HepG2 (cell line): ENCODE results near the gene SAMD8. TPM values are rescaled to one million over a fixed set of nuclear protein-coding genes. Genes with fewer than 3 reads are reported as not detected.

Experiments
- ATF1 ChIP-seq: IDR thresholded peaks from 2 replicates; pipeline ENCODE4 v1.6.1; 2016; ENCODE audit warnings: mild to moderate bottlenecking, control low read depth
- CBX5 ChIP-seq: sonication (generic); formaldehyde crosslinking; IDR thresholded peaks from 2 replicates; pipeline ENCODE4 v1.4.0; 2020; ENCODE audit warnings: missing genetic modification reagents, borderline replicate concordance
- GABPA ChIP-seq, 2 experiments: IDR thresholded peaks; 2 replicates each; pipeline ENCODE4 v1.6.1; 2011 to 2016; ENCODE audit warnings: low read depth in 2 of 2, low read length in 1 of 2, missing biosample characterization in 1 of 2, missing genetic modification characterization in 1 of 2
- PAWR ChIP-seq: sonication (generic); formaldehyde crosslinking; IDR thresholded peaks from 2 replicates; pipeline ENCODE4 v1.4.0; 2020; ENCODE audit warnings: missing genetic modification reagents, mild to moderate bottlenecking, borderline replicate concordance
- USF2 ChIP-seq, 2 experiments: sonication (generic) in 1 of 2; formaldehyde crosslinking in 1 of 2; IDR thresholded peaks; 2 replicates each; pipeline versions ENCODE4 v1.5.1 to v1.6.1; 2011 to 2020; ENCODE audit warnings: borderline replicate concordance in 1 of 2, low read depth in 1 of 2, low read length in 1 of 2, mild to moderate bottlenecking in 1 of 2, missing genetic modification reagents in 1 of 2, moderate library complexity in 1 of 2
- ZBED4 ChIP-seq: sonication (generic); formaldehyde crosslinking; IDR thresholded peaks from 2 replicates; pipeline ENCODE4 v1.4.0; 2020; ENCODE audit warnings: missing genetic modification reagents, borderline replicate concordance
- ZC3H4 ChIP-seq: sonication (generic); formaldehyde crosslinking; IDR thresholded peaks from 2 replicates; pipeline ENCODE4 v1.4.0; 2020; ENCODE audit warnings: missing genetic modification reagents, borderline replicate concordance
- polyA plus RNA-seq, 8 experiments: library from polyadenylated mRNA; depleted of rRNA in 3 of 8; stranded (reverse) in 7 of 8; unstranded in 1 of 8; fragments of >200 nt; fragmentation: Illumina TruSeq in 4 of 8; extraction: Trizol in 4 of 8; gene quantifications; 2 replicates each; pipeline versions ENCODE4 v1.2.1 to v1.2.3, GENCODE V29; 2011 to 2016; ENCODE audit warnings: low read depth in 4 of 8, missing spikeins in 1 of 8, mixed read lengths in 1 of 8; ENCODE audit not compliant: insufficient read depth in 1 of 8
- total RNA-seq, 5 experiments: library from RNA; depleted of rRNA; stranded (reverse); fragments of >200 nt; fragmentation: Illumina TruSeq; extraction: Trizol; gene quantifications; 2 replicates each; pipeline ENCODE4 v1.2.3, GENCODE V29; 2016; ENCODE audit warnings: low read depth in 1 of 5
- TF ChIP-seq, protein P1 (sequence below): IDR thresholded peaks from 2 replicates; pipeline ENCODE4 v1.6.1; 2016; ENCODE audit warnings: missing compliant biosample characterization, missing genetic modification reagents, borderline replicate concordance
- TF ChIP-seq, protein P2 (sequence below): sonication (generic); formaldehyde crosslinking; IDR thresholded peaks from 2 replicates; pipeline ENCODE4 v1.8.1; 2023; ENCODE audit warnings: mild to moderate bottlenecking, inconsistent platforms, moderate library complexity, missing genetic modification reagents, borderline replicate concordance
- TF ChIP-seq, protein P3 (sequence below): sonication (generic); formaldehyde crosslinking; IDR thresholded peaks from 2 replicates; pipeline ENCODE4 v1.5.0; 2020; ENCODE audit warnings: mild to moderate bottlenecking, missing genetic modification reagents

The SAMD8 gene
- total and polyA plus RNA-seq, 2 of the 13 experiments (the other 11 are each of a cell fraction or from before 2014, with no cell fraction given): 10.4 to 13.2 TPM

DNA sequence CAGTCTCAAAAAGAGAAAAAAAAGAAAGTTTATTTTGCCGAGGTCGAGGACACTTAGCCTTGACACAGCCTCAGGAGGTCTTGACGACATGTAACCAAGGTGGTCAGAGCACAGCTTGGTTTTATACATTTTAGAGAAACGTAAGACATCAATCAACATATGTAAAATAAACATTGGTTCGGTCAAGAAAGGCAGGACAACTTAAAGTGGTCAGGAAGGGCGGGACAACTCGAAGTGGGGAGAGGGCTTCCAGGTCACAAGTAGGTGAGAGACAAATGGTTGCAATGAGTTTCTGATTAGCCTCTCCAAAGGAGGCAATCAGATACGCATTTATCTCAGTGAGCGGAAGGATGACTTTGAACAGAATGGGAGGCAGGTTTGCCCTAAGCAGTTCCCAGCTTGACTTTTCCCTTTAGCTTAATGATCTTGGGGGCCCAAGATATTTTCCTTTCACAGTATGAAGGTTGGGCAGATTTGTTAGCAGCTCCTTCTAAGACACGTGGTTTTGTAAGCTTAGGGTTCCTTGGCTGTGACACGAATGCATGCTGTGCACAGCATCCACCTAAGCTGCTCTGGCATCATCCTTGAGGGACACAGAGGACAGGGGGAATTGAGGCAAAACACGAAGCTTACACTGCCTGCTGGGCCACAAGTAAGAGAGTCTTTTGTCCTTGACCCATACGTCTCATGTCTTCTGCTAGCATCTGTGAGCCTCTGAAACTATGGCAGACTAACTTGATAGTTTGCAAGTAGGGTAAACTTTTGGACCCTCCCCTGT, 95.8 kb downstream of the SAMD8 start (continued):
- TF ChIP-seq ZBED4: no peak
- no peak for TF ChIP-seq PAWR (CRISPR knock-in tag)
- TF ChIP-seq GABPA (IDR thresholded peaks at IDR 0.05; ENCODE audit: low read depth, low read length): no peak
- TF ChIP-seq GABPA (CRISPR knock-in tag; IDR thresholded peaks at IDR 0.05; ENCODE audit: low read depth): no peak
- no peak for TF ChIP-seq ATF1 (CRISPR knock-in tag)
- TF ChIP-seq, protein P1, sequence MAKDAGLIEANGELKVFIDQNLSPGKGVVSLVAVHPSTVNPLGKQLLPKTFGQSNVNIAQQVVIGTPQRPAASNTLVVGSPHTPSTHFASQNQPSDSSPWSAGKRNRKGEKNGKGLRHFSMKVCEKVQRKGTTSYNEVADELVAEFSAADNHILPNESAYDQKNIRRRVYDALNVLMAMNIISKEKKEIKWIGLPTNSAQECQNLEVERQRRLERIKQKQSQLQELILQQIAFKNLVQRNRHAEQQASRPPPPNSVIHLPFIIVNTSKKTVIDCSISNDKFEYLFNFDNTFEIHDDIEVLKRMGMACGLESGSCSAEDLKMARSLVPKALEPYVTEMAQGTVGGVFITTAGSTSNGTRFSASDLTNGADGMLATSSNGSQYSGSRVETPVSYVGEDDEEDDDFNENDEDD (CRISPR knock-in tag): no peak
- TF ChIP-seq, protein P2, sequence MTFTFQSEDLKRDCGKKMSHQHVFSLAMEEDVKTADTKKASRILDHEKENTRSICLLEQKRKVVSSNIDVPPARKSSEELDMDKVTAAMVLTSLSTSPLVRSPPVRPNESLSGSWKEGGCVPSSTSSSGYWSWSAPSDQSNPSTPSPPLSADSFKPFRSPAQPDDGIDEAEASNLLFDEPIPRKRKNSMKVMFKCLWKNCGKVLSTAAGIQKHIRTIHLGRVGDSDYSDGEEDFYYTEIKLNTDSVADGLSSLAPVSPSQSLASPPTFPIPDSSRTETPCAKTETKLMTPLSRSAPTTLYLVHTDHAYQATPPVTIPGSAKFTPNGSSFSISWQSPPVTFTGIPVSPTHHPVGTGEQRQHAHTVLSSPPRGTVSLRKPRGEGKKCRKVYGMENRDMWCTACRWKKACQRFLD: no peak
- TF ChIP-seq, protein P3, sequence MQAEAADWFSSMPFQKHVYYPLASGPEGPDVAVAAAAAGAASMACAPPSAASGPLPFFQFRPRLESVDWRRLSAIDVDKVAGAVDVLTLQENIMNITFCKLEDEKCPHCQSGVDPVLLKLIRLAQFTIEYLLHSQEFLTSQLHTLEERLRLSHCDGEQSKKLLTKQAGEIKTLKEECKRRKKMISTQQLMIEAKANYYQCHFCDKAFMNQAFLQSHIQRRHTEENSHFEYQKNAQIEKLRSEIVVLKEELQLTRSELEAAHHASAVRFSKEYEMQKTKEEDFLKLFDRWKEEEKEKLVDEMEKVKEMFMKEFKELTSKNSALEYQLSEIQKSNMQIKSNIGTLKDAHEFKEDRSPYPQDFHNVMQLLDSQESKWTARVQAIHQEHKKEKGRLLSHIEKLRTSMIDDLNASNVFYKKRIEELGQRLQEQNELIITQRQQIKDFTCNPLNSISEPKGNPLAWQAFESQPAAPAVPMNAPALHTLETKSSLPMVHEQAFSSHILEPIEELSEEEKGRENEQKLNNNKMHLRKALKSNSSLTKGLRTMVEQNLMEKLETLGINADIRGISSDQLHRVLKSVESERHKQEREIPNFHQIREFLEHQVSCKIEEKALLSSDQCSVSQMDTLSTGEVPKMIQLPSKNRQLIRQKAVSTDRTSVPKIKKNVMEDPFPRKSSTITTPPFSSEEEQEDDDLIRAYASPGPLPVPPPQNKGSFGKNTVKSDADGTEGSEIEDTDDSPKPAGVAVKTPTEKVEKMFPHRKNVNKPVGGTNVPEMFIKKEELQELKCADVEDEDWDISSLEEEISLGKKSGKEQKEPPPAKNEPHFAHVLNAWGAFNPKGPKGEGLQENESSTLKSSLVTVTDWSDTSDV (CRISPR knock-in tag): no peak
- no peak for TF ChIP-seq USF2 (IDR thresholded peaks at IDR 0.05; ENCODE audit: low read depth, low read length)
- no peak for TF ChIP-seq USF2 (CRISPR knock-in tag; IDR thresholded peaks at IDR 0.05; ENCODE audit: borderline replicate concordance)
- TF ChIP-seq ZC3H4: no peak
- no peak for TF ChIP-seq CBX5 (CRISPR knock-in tag)
